HG03558 (cell line): ENCODE results near the gene RPL39L.

Source experiments
- ATAC-seq: cut with Tn5 transposase; IDR thresholded peaks from one replicate; pipeline ENCODE4 v1.9.1; 2021; ENCODE audit warnings: moderate number of reproducible peaks; ENCODE audit not compliant: unreplicated experiment; ENCODE audit errors: extremely low read depth

RPL39L gene

GRCh38 chr3:187102073-187102634 lies 37.1 kb downstream of the RPL39L start:
- ATAC-seq = no peak

- ATAC-seq = no peak
Observed at GRCh38 chr3:187101184-187102072, 37.9 kb downstream of the RPL39L start.

- no peak for ATAC-seq
Observed at GRCh38 chr3:187098923-187099512, 40.3 kb downstream of the RPL39L start.

GRCh38 chr3:187093320-187093719 lies 46.0 kb downstream of the RPL39L start:
- no peak for ATAC-seq

- ATAC-seq = no peak
Observed at GRCh38 chr3:187088701-187089100, 50.6 kb downstream of the RPL39L start.

GRCh38 chr3:187086831-187087230 lies 52.5 kb downstream of the RPL39L start:
- no peak for ATAC-seq

GRCh38 chr3:187085933-187086332 lies 53.4 kb downstream of the RPL39L start:
- ATAC-seq = no peak

GRCh38 chr3:187085021-187085666 lies 54.2 kb downstream of the RPL39L start:
- no peak for ATAC-seq

GRCh38 chr3:187084580-187084979 lies 54.7 kb downstream of the RPL39L start:
- no peak for ATAC-seq

- ATAC-seq = no peak
Observed at GRCh38 chr3:187084126-187084525, 55.2 kb downstream of the RPL39L start.

- ATAC-seq = no peak
Observed at GRCh38 chr3:187082758-187083375, 56.4 kb downstream of the RPL39L start.

GRCh38 chr3:187080799-187081450 lies 58.4 kb downstream of the RPL39L start:
- ATAC-seq = no peak

GRCh38 chr3:187079090-187080022 lies 59.9 kb downstream of the RPL39L start:
- no peak for ATAC-seq

GRCh38 chr3:187077537-187077936 lies 61.8 kb downstream of the RPL39L start:
- ATAC-seq = no peak

- no peak for ATAC-seq
Observed at GRCh38 chr3:187077085-187077484, 62.2 kb downstream of the RPL39L start.

- ATAC-seq = no peak
Observed at GRCh38 chr3:187076297-187076696, 63.0 kb downstream of the RPL39L start.

- ATAC-seq = no peak
Observed at GRCh38 chr3:187074846-187075245, 64.5 kb downstream of the RPL39L start.

- ATAC-seq = no peak
Observed at GRCh38 chr3:187073581-187074098, 65.7 kb downstream of the RPL39L start.

GRCh38 chr3:187072511-187072910 lies 66.8 kb downstream of the RPL39L start:
- no peak for ATAC-seq
